H1 (cell line): ENCODE data around the gene KCNJ10. TPM values are rescaled to one million over a fixed set of nuclear protein-coding genes. Genes with fewer than 3 reads are reported as not detected.

Experiments
- CTCF ChIA-PET: fragments of 300-600 bp; sonication (Branson Sonifier 250); formaldehyde crosslinking; loops from one replicate; lab custom pipeline; 2021; ENCODE audit not compliant: partially characterized antibody; lab: Charles Lee
- POLR2A ChIA-PET: fragments of 300-600 bp; sonication (Branson Sonifier 250); formaldehyde crosslinking; loops from one replicate; lab custom pipeline; 2021; ENCODE audit warnings: inconsistent platforms; ENCODE audit not compliant: partially characterized antibody; lab: Charles Lee
- DNase-seq, 2 experiments: peaks; one replicate each; pipeline versions ENCODE4 v3.0.0 to v3.0.0-alpha.2; 2010 to 2022; ENCODE audit warnings: low spot score in 2 of 2, low read depth in 1 of 2, mixed read lengths in 1 of 2
- FAIRE-seq: peaks from 2 replicates; lab custom pipeline; 2011; peaks lifted over from hg19 to GRCh38; lab: Jason Lieb, UNC
- H2AFZ ChIP-seq: 2 replicates; pipeline ENCODE4 v1.8.1; 2012; ENCODE audit warnings: low read length, inconsistent platforms
- H2AK5ac ChIP-seq: 2 replicates; pipeline ENCODE4 v1.6.1; 2013; ENCODE audit warnings: low read depth, low read length
- H2BK120ac ChIP-seq: replicated peaks from 2 replicates; pipeline ENCODE3; 2013; ENCODE audit warnings: low read depth, low read length, inconsistent platforms
- H2BK12ac ChIP-seq: 2 replicates; pipeline ENCODE4 v1.6.1; 2013; ENCODE audit warnings: low read depth, low read length
- H2BK15ac ChIP-seq: 2 replicates; pipeline ENCODE4 v1.6.1; 2013; ENCODE audit warnings: low read length
- H2BK20ac ChIP-seq: 2 replicates; pipeline ENCODE4 v1.6.1; 2013; ENCODE audit warnings: low read length
- H2BK5ac ChIP-seq: 2 replicates; pipeline ENCODE4 v1.6.1; 2013; ENCODE audit warnings: low read depth, low read length
- H3K14ac ChIP-seq: 2 replicates; pipeline ENCODE4 v1.6.1; 2013; ENCODE audit warnings: inconsistent platforms; ENCODE audit not compliant: insufficient read length
- H3K18ac ChIP-seq: 2 replicates; pipeline ENCODE4 v1.6.1; 2013; ENCODE audit warnings: low read length; ENCODE audit errors: extremely low read depth
- H3K23ac ChIP-seq: 2 replicates; pipeline ENCODE4 v1.6.1; 2013; ENCODE audit warnings: inconsistent platforms; ENCODE audit not compliant: insufficient read length
- H3K23me2 ChIP-seq: 2 replicates; pipeline ENCODE4 v1.6.1; 2013; ENCODE audit warnings: low read depth, low read length
- H3K27ac ChIP-seq: 2 replicates; pipeline ENCODE4 v1.6.1; 2011; ENCODE audit warnings: low read depth, low read length, inconsistent platforms
- H3K27me3 ChIP-seq, 4 experiments: replicated peaks in 1 of 4; 1 replicate in 1 of 4; 2 replicates in 3 of 4; pipeline versions ENCODE4 v1.6.1 to v1.8.1; 2011 to 2013; ENCODE audit warnings: low read length in 3 of 4, mild to moderate bottlenecking in 3 of 4, inconsistent platforms in 2 of 4, mixed read lengths in 2 of 4, moderate library complexity in 1 of 4; ENCODE audit not compliant: control insufficient read depth in 3 of 4, insufficient read depth in 3 of 4; ENCODE audit errors: extremely low read depth in 1 of 4
- H3K36me3 ChIP-seq, 4 experiments: 2 replicates each; pipeline versions ENCODE4 v1.6.1 to v1.8.1; 2011 to 2013; ENCODE audit warnings: mild to moderate bottlenecking in 4 of 4, low read length in 3 of 4, moderate library complexity in 2 of 4, control low read depth in 1 of 4, inconsistent platforms in 1 of 4; ENCODE audit not compliant: insufficient read depth in 4 of 4, control insufficient read depth in 2 of 4
- H3K4ac ChIP-seq: replicated peaks from 2 replicates; pipeline ENCODE3; 2013; ENCODE audit warnings: low read length, low read depth, mixed read lengths, inconsistent platforms; ENCODE audit not compliant: insufficient read length
- H3K4me1 ChIP-seq, 4 experiments: replicated peaks in 1 of 4; 1 replicate in 1 of 4; 2 replicates in 3 of 4; pipeline versions ENCODE4 v1.6.1 to v1.8.1; 2011 to 2013; ENCODE audit warnings: low read length in 3 of 4, inconsistent platforms in 2 of 4, mixed read lengths in 1 of 4; ENCODE audit not compliant: insufficient read depth in 4 of 4, control insufficient read depth in 3 of 4
- H3K4me2 ChIP-seq, 2 experiments: 2 replicates each; pipeline versions ENCODE4 v1.6.1 to v1.8.1; 2011 to 2013; ENCODE audit warnings: low read depth in 2 of 2, low read length in 2 of 2, control low read depth in 1 of 2, inconsistent platforms in 1 of 2, mild to moderate bottlenecking in 1 of 2; ENCODE audit not compliant: insufficient read depth in 1 of 2
- H3K4me3 ChIP-seq, 4 experiments: fragments of 200-600, 300-600 bp in 1 of 4; sonication (generic), shearing (Covaris generic), sonication (Bioruptor Twin) in 1 of 4; 2 replicates each; pipeline versions ENCODE4 v1.5.1 to v1.8.1; 2011 to 2016; ENCODE audit warnings: low read length in 4 of 4, low read depth in 3 of 4, control low read depth in 2 of 4, inconsistent platforms in 2 of 4, mild to moderate bottlenecking in 2 of 4, mixed read lengths in 1 of 4, moderate library complexity in 1 of 4; ENCODE audit not compliant: insufficient read depth in 2 of 4; ENCODE audit errors: extremely low read depth in 1 of 4
- H3K56ac ChIP-seq: replicated peaks from 2 replicates; pipeline ENCODE3; 2013; ENCODE audit warnings: low read depth, mild to moderate bottlenecking, mixed read lengths, low read length, inconsistent platforms; ENCODE audit not compliant: insufficient read length
- H3K79me1 ChIP-seq: 2 replicates; pipeline ENCODE4 v1.6.1; 2013; ENCODE audit warnings: low read depth, low read length, control low read depth
- H3K79me2 ChIP-seq, 2 experiments: 2 replicates each; pipeline versions ENCODE4 v1.6.1 to v1.8.1; 2012 to 2013; ENCODE audit warnings: low read length in 2 of 2, mild to moderate bottlenecking in 2 of 2, inconsistent platforms in 1 of 2; ENCODE audit not compliant: insufficient read depth in 2 of 2, control insufficient read depth in 1 of 2
- H3K9ac ChIP-seq, 4 experiments: replicated peaks in 1 of 4; 1 replicate in 1 of 4; 2 replicates in 3 of 4; pipeline versions ENCODE4 v1.6.1 to v1.8.1; 2011 to 2013; ENCODE audit warnings: low read depth in 3 of 4, low read length in 3 of 4, control low read depth in 2 of 4, mild to moderate bottlenecking in 2 of 4, moderate library complexity in 2 of 4, inconsistent platforms in 1 of 4; ENCODE audit errors: extremely low read depth in 1 of 4
- H3K9me3 ChIP-seq, 2 experiments: 2 replicates each; pipeline versions ENCODE4 v1.6.1 to v1.8.1; 2012 to 2013; ENCODE audit warnings: mild to moderate bottlenecking in 2 of 2, moderate library complexity in 2 of 2, control low read depth in 1 of 2, inconsistent platforms in 1 of 2, low read depth in 1 of 2, low read length in 1 of 2, mixed read lengths in 1 of 2; ENCODE audit not compliant: insufficient read depth in 2 of 2
- H4K20me1 ChIP-seq, 2 experiments: replicated peaks in 1 of 2; 2 replicates each; pipeline versions ENCODE3 to v1.8.1; 2011 to 2013; ENCODE audit warnings: inconsistent platforms in 2 of 2, low read length in 2 of 2, mild to moderate bottlenecking in 1 of 2; ENCODE audit not compliant: insufficient read depth in 2 of 2, control insufficient read depth in 1 of 2
- H4K5ac ChIP-seq: 2 replicates; pipeline ENCODE4 v1.6.1; 2013; ENCODE audit warnings: low read length, low read depth, mixed read lengths, inconsistent platforms; ENCODE audit not compliant: insufficient read length
- H4K8ac ChIP-seq: 2 replicates; pipeline ENCODE4 v1.8.0; 2013; ENCODE audit warnings: mild to moderate bottlenecking, moderate library complexity, low read length, inconsistent platforms; ENCODE audit not compliant: insufficient read depth; ENCODE audit errors: extremely low read depth
- H4K91ac ChIP-seq: replicated peaks from 2 replicates; pipeline ENCODE3; 2013; ENCODE audit warnings: low read length, mixed read lengths, inconsistent platforms; ENCODE audit not compliant: insufficient read length
- BCL11A ChIP-seq, 2 experiments: IDR thresholded peaks; one replicate each; pipeline ENCODE4 v1.6.1; 2011; ENCODE audit warnings: low read depth in 2 of 2, low read length in 2 of 2, mild to moderate bottlenecking in 2 of 2
- CTBP2 ChIP-seq: IDR thresholded peaks from 2 replicates; pipeline ENCODE4 v1.7.0; 2011; ENCODE audit warnings: borderline replicate concordance, mild to moderate bottlenecking, moderate library complexity, mixed read lengths, low read length; ENCODE audit not compliant: insufficient read depth, insufficient read length
- EGR1 ChIP-seq: IDR thresholded peaks from 2 replicates; pipeline ENCODE4 v1.6.1; 2011; ENCODE audit warnings: low read depth, low read length, borderline replicate concordance
- EP300 ChIP-seq, 2 experiments: IDR thresholded peaks; 1 replicate in 1 of 2; 2 replicates in 1 of 2; pipeline ENCODE4 v1.6.1; 2011 to 2012; ENCODE audit warnings: low read depth in 2 of 2, low read length in 2 of 2, mild to moderate bottlenecking in 2 of 2, borderline replicate concordance in 1 of 2, inconsistent platforms in 1 of 2, moderate library complexity in 1 of 2
- GABPA ChIP-seq: IDR thresholded peaks from 2 replicates; pipeline ENCODE4 v1.6.1; 2011; ENCODE audit warnings: mild to moderate bottlenecking, low read length, moderate library complexity, borderline replicate concordance; ENCODE audit not compliant: insufficient read depth
- HDAC6 ChIP-seq: IDR thresholded peaks from one replicate; pipeline ENCODE4 v1.7.1; 2012; ENCODE audit warnings: low read depth, mild to moderate bottlenecking, inconsistent platforms, low read length, moderate library complexity
- NRF1 ChIP-seq: IDR thresholded peaks from 2 replicates; pipeline ENCODE4 v1.6.1; 2011; ENCODE audit warnings: mild to moderate bottlenecking, low read depth, low read length, improper control_type of control experiment
- RAD21 ChIP-seq, 2 experiments: IDR thresholded peaks in 1 of 2; conservative IDR thresholded peaks in 1 of 2; 2 replicates each; pipeline ENCODE4 v1.6.1; 2011; ENCODE audit warnings: low read depth in 2 of 2, low read length in 2 of 2, improper control_type of control experiment in 1 of 2, inconsistent platforms in 1 of 2, mild to moderate bottlenecking in 1 of 2, moderate library complexity in 1 of 2
- RNF2 ChIP-seq: fragments of 200-900, 300-1000 bp; sonication (generic); IDR thresholded peaks from 2 replicates; pipeline ENCODE4 v1.7.1; 2016; ENCODE audit warnings: borderline replicate concordance, low read depth, mild to moderate bottlenecking, antibody characterized with exemption, low read length; ENCODE audit not compliant: poor library complexity, severe bottlenecking; ENCODE audit errors: missing control alignments
- SIX5 ChIP-seq: IDR thresholded peaks from 2 replicates; pipeline ENCODE4 v1.6.1; 2011; ENCODE audit warnings: mild to moderate bottlenecking, low read depth, low read length
- SP4 ChIP-seq: IDR thresholded peaks from 2 replicates; pipeline ENCODE4 v1.6.1; 2012; ENCODE audit warnings: low read length, inconsistent platforms
- TAF1 ChIP-seq: IDR thresholded peaks from 2 replicates; pipeline ENCODE4 v1.6.1; 2011; ENCODE audit warnings: mild to moderate bottlenecking, low read depth, low read length
- WGBS, 2 experiments: shearing (Covaris generic) in 1 of 2; methylation state at CpG; one replicate each; pipeline versions ENCODE4 v1.1.6 to v1.1.7; 2013 to 2015; ENCODE audit warnings: low lambda C conversion rate in 2 of 2, mixed read lengths in 2 of 2, inconsistent platforms in 1 of 2, low coverage in 1 of 2, missing lambda C conversion rate in 1 of 2; ENCODE audit not compliant: insufficient replicate concordance in 2 of 2, insufficient coverage in 1 of 2, insufficient read length in 1 of 2; ENCODE audit errors: extremely low coverage in 1 of 2, missing lambda C conversion rate in 1 of 2; 5-methylcytosine and 5-hydroxymethylcytosine counted together
- polyA plus RNA-seq, 7 experiments: library from polyadenylated mRNA; depleted of rRNA in 3 of 7; stranded (reverse) in 5 of 7; unstranded in 2 of 7; fragments of >200 nt in 5 of 7; fragments of 200-250 nt in 2 of 7; gene quantifications; 1 replicate in 5 of 7; 2 replicates in 1 of 7; 4 replicates in 1 of 7; pipeline versions ENCODE4 v1.2.1 to v1.2.3, GENCODE V29; 2011 to 2013; ENCODE audit warnings: missing spikeins in 2 of 7, mixed read lengths in 2 of 7
- total RNA-seq: library from RNA; stranded (reverse); fragmentation: NEBNext Ultra II Directional; extraction: Animal tissue kit (Norgen Biotek cat#: 25700); gene quantifications from 2 replicates; pipeline ENCODE4 v1.2.1, GENCODE V29; 2021

Gene KCNJ10
- total and polyA plus RNA-seq, 2 of the 8 experiments (the other 6 are each of a cell fraction or from before 2014, with no cell fraction given): 1.7 to 2.4 TPM

- Histone ChIP-seq H2BK5ac (no peak overlapping the region), H2BK20ac (no peak overlapping the region), H3K9me3 (peaks cover 0 to 4% of the 10 kb centered on the region in 2 experiments; a peak in 1 of 4 replicates), H4K20me1 (no peaks in the 10 kb centered on the region), H3K23me2 (no peaks in the 10 kb centered on the region; the same call in 1 of the 2 replicates), H3K56ac (no peak overlapping the region), H2AK5ac (no peak overlapping the region), H4K8ac (no peak overlapping the region), H3K4me2 (no peak overlapping the region), H3K4ac (no peak overlapping the region), H2BK12ac (no peak overlapping the region), H3K36me3 (peaks cover 0 to 7% (median 3%) of the 10 kb centered on the region in 4 experiments; a peak in 5 of 8 replicates), H2BK15ac (no peak overlapping the region), H4K5ac (no peak overlapping the region), H3K23ac (no peak overlapping the region), H4K91ac (no peak overlapping the region), H2BK120ac (no peak overlapping the region), H3K79me2 (no peaks in the 10 kb centered on the region), H3K9ac (no peak overlapping the region), H3K79me1 (no peaks in the 10 kb centered on the region; the same call in 1 of the 2 replicates), H3K27ac (no peak overlapping the region), H2AFZ (no peak overlapping the region), H3K4me3 (no peak overlapping the region), H3K14ac (no peak overlapping the region), H3K4me1 (peaks cover 0 to 5% (median 3%) of the 10 kb centered on the region in 4 experiments; a peak in 4 of 7 replicates), H3K27me3 (peaks cover 0 to 33% (median 26%) of the 10 kb centered on the region in 4 experiments; a peak in 6 of 7 replicates), H3K18ac (no peak overlapping the region)
- TF ChIP-seq RNF2: no peak
- TF ChIP-seq RAD21 (IDR thresholded peaks at IDR 0.05 in 1 of 2, conservative IDR thresholded peaks at IDR 0.05 in 1 of 2; ENCODE audit: low read depth in 2 of 2, low read length in 2 of 2): no peak
- no peak for TF ChIP-seq NRF1
- no peak for TF ChIP-seq HDAC6
- no peak for TF ChIP-seq EP300 (IDR thresholded peaks at IDR 0.05; ENCODE audit: borderline replicate concordance in 1 of 2, low read depth in 2 of 2, low read length in 2 of 2)
- TF ChIP-seq EGR1: no peak
- no peak for TF ChIP-seq GABPA
- TF ChIP-seq CTBP2: no peak
- TF ChIP-seq BCL11A (IDR thresholded peaks at IDR 0.05; ENCODE audit: low read depth in 2 of 2, low read length in 2 of 2): no peak
- TF ChIP-seq SP4: no peak
- no peak for TF ChIP-seq TAF1
- no peak for TF ChIP-seq SIX5
- 93% methylated on average over 5 of the region's 5 CpGs; no CpG with 5 or more reads in 1 of the 2 experiments for WGBS, 2 experiments
- POLR2A ChIA-PET: interaction anchor here (0.7 to 4.6 kb wide), 7 partner anchors 11 to 166 kb away, joined by 3 to 39 read pairs (median 5); partner anchors contain the start of gene IGSF8
- FAIRE-seq (no peak), DNase-seq (no peak)
- CTCF ChIA-PET: interaction anchor here (0.6 to 50.1 kb wide), 29 partner anchors 9 to 205 kb away, joined by 3 to 1874 read pairs (median 6); partner anchors contain the start of genes ATP1A2, IGSF8, KCNJ10 and PIGM
Measured at GRCh38 chr1:160086456-160086892, 16.5 kb upstream of the KCNJ10 start.
